Fibroblast of the aortic adventitia (primary cell): ENCODE results near the gene OPA3. TPM values are rescaled to one million over a fixed set of nuclear protein-coding genes. Genes with fewer than 3 reads are reported as not detected.
A peak's percentile ranks its signal among the peaks of the same experiment; 100 is the strongest.
"Not testable (repeated sequence)": the region's sequence is repeated elsewhere in the genome, so short reads cannot be mapped to it uniquely, and the experiment has no call there.

Source experiments
- DNase-seq: peaks from one replicate; pipeline ENCODE4 v3.0.0-alpha.2; 2010; ENCODE audit warnings: low read depth
- H3K4me3 ChIP-seq: 2 replicates; pipeline ENCODE4 v1.5.1; 2011; ENCODE audit warnings: low read depth, mild to moderate bottlenecking, control low read depth, low read length, moderate library complexity
- CTCF ChIP-seq: IDR thresholded peaks from 2 replicates; pipeline ENCODE4 v1.5.1; 2011; ENCODE audit warnings: mild to moderate bottlenecking, low read length, control low read depth, inconsistent platforms; ENCODE audit not compliant: insufficient read depth
- total RNA-seq: library from RNA; depleted of rRNA; stranded (reverse); fragments of >200 nt; gene quantifications from 2 replicates; pipeline ENCODE4 v1.2.3, GENCODE V29; 2012; ENCODE audit warnings: low replicate concordance

OPA3 gene
- total RNA-seq, 1 donor, result 8.8 TPM

DNA sequence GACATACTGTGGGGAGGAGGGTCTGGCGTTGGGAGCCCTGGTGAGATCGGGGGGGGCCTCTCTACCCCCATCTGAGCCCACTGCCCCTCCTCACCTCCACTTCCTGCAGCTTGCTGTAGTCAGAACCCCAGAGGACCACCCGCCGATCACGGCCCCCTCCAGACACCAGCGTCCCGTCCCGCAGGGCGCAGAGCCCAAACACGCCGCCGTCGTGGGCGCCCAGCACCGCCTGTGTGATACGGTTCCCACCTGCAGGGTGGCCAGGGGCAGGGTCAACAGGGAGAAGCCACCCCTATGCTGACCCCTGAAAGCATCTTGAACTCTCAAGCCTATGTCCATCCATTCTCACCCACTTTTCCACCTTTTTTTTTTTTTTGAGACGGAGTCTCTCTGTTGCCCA lies 36.8 kb upstream of the OPA3 start:
- H3K4me3 ChIP-seq, result no peak overlapping the region
- DNase-seq, result no peak
- no peak for TF ChIP-seq CTCF

DNA sequence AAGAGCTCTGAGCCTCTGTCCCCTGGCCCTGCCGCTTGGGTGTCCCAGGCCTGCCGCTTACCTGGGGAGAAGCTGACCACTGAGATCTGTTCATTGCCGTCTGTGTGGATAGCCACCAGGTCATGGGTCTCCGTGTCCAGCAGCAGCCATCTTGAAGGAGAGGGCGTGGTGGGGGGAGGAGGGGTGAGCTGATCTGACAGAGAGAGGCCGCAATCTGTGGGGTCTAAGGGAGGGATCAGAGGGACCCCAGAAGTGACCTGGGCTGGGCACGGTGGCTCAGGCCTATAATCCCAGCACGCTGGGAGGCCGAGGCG lies 32.1 kb upstream of the OPA3 start:
- TF ChIP-seq CTCF, result no peak
- DNase-seq, result no peak
- H3K4me3 ChIP-seq, result no peak overlapping the region

DNA sequence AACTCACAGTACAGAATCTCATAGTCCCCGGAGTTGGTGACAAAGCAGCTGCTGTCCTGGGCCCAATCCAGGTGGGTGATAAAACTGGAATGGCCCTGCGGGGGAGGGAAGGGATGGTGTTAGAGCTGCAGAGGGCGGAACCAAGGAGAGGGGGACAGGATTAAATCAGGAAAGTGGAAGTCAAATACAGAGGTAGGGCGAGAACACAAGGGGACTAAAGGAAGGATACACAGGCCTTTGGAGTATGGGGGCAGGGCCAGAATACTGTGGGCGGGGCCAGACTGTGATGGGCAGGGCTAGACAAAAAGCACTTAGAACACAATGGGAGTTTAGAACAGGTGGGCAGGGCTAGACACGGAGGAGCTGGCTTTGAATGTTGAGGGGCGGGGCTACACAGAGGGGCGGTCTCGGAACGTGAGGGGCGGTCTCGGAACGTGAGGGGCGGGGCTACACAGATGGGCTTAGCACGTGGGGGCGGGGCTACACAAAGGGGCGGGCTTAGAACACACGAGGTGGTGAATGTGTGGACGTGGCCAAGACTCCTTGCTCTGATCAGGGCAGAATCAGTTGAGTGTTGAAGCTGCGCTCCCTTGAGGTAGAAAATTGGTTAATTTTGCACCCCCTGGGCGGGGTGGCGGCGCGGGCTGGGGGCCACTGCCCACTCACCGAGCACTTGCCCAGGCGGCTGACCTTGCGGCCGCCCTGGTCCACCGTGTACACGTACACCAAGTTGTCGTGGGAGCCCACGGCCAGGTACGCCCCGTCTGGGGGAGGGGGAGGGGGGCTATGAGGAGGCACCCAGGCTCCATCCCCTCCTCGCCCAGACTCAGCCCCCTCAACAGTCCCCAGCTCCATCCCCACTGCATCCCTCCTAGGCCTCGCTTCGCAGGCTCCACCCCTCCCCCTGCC lies 31.4 kb upstream of the OPA3 start:
- TF ChIP-seq CTCF, result no peak
- DNase-seq, result peak; percentile 79
- no peak overlapping the region for H3K4me3 ChIP-seq

DNA sequence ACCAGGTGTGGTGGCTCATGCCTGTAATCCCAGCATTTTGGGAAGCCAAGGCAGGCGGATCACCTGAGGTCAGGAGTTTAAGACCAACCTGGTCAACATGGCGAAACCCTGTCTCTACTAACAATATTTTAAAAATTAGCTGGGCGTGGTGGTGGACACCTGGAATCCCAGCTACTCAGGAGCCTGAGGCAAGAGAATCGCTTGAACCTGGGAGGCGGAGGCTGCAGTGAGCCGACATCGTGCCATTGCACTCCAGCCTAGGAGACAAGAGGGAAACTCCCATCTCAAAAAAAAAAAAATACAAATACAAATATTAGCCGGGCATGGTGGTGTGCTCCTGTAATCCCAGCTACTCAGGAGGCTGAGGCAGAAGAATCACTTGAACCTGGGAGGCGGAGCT lies 30.5 kb upstream of the OPA3 start:
- DNase-seq, H3K4me3 ChIP-seq: not testable (repeated sequence)

DNA sequence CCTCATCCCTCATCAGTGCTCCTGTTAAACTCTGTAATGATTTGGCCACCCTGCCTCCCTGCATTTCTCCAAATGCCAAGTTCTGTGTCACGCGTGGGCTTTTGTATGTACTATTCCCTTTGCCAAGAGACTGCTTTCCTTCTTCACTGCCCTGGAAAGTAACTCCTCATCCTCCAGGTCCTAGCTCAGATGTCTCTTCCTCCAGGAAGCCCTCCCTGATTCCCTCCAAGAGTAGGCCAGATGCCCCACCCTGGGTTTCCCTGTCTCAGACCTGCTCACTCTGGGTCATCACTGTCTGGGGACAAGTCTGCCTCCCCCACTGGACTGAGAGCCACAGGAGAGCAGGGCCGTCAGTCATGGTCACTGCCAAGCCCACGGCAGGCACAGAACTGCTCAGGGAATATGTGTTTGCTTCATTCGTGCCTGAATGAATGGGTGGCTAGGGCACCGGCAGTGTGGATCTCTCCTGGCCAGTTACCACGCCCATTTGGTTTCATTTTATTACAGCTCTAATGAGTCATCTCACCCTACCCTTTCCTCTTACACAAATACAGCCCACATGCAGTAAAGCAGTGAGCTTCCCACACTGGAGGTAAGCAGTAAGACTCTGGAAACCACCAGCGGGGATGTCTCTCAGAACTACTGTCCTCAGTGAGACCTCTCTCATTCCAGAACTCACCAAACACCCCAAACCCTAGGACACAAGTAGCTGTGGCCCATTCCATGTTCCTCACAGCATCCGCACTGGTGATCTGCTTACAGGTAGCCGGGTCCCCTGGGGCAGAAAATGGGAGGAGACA lies 29.5 kb upstream of the OPA3 start:
- no peak for TF ChIP-seq CTCF
- peak; percentile 87 for DNase-seq
- no peak overlapping the region for H3K4me3 ChIP-seq

GRCh38 chr19:45608948-45609347 lies 24.3 kb upstream of the OPA3 start:
- H3K4me3 ChIP-seq, result no peak overlapping the region
- DNase-seq, result no peak
- no peak for TF ChIP-seq CTCF
